Activated CD4-positive, alpha-beta memory T cell treated with anti-CD3 and anti-CD28 coated beads, Interleukin-2, amount 10 ng/mL, durations not matched to agents 7 days and 5 days (primary cell): ENCODE results near the gene TSFM. TPM values are rescaled to one million over a fixed set of nuclear protein-coding genes. Genes with fewer than 3 reads are reported as not detected.

ENCODE experiments used
- CTCF ChIA-PET: fragments of 350-600 bp; sonication (Branson Sonifier 250); formaldehyde crosslinking; loops from one replicate; lab custom pipeline; 2021; ENCODE audit warnings: antibody characterized with exemption, inconsistent platforms; lab: Charles Lee
- POLR2A ChIA-PET: fragments of 350-600 bp; sonication (Branson Sonifier 250); formaldehyde crosslinking; loops from one replicate; lab custom pipeline; 2021; ENCODE audit warnings: antibody characterized with exemption; lab: Charles Lee
- DNase-seq: peaks from one replicate; pipeline ENCODE4 v3.0.0-alpha.2; 2020
- H3K27ac Mint-ChIP-seq: one replicate; pipeline ENCODE4 v1.8.0; 2021; ENCODE audit warnings: mild to moderate bottlenecking, mixed read lengths
- H3K27me3 Mint-ChIP-seq: one replicate; pipeline ENCODE4 v1.8.0; 2021; ENCODE audit warnings: mixed read lengths
- H3K36me3 Mint-ChIP-seq: one replicate; pipeline ENCODE4 v1.8.0; 2021; ENCODE audit warnings: low read depth, mixed read lengths
- H3K4me1 Mint-ChIP-seq: one replicate; pipeline ENCODE4 v1.8.0; 2021; ENCODE audit warnings: mixed read lengths
- H3K4me3 Mint-ChIP-seq: one replicate; pipeline ENCODE4 v1.8.0; 2021; ENCODE audit warnings: mild to moderate bottlenecking, mixed read lengths
- H3K9me3 Mint-ChIP-seq: one replicate; pipeline ENCODE4 v1.8.0; 2021; ENCODE audit warnings: mixed read lengths
- total RNA-seq, 2 experiments: library from RNA; stranded (reverse); gene quantifications; one replicate each; pipeline ENCODE4 v1.2.3, GENCODE V29; 2021

The TSFM gene
- total RNA-seq, 2 experiments from 2014 or later, result 28.9 to 31.5 TPM

DNA sequence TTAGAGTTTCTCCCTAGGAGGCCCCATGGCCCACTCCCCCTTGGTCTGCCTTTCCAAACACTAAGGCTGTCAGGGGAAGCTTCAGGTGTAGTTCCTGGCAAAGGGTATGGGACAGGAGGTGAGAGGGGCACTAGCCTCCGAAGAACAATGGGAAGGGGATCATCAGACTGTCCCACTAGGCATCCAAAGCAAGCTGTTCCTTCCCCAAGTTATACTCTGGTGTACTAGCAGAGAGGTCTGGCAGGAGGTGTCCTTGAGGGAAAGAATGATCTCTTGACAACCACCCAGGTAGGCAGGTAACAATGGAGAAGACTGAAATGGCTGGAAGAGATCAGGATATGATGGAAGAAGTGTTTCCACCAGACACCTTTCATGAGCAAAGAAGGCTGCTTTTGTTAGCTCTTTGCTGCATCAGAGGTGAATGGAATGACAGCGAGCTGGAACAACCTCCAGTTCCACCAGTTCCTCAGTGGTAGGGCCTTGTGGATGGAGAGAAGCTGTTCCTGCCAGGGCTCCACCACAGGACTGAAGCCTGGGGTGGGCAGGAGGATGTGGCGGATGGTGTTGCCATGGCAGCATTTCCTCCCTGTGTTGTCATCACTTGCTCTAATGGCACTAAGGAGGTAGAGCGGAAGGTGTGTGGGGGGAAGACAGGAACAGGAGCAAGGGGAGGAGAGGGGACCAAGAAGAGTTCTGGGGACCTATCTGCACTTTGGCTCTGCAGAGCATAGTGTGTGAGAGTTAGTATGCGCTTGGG lies 41.8 kb upstream of the TSFM start:
- POLR2A ChIA-PET, result interaction anchor here (0.6 to 3.3 kb wide), 17 partner anchors 10 to 263 kb away, joined by 3 to 27 read pairs (median 5); partner anchors contain the start of genes CDK4, DDIT3, METTL1 and OS9
- Mint-ChIP-seq H3K4me1 (peaks cover 58% of the 10 kb centered on the region), H3K36me3 (peaks cover 32% of the 10 kb centered on the region), H3K27ac (peak overlapping the region; percentile 89), H3K9me3 (no peaks in the 10 kb centered on the region), H3K4me3 (peak overlapping the region; percentile 83), H3K27me3 (no peaks in the 10 kb centered on the region)
- CTCF ChIA-PET, result interaction anchor here (0.8 to 2.5 kb wide), 18 partner anchors 9 to 282 kb away, joined by 3 to 16 read pairs (median 4); partner anchors contain the start of genes CDK4, EEF1AKMT3, GLI1 and METTL1
- peak; percentile 92 for DNase-seq

DNA sequence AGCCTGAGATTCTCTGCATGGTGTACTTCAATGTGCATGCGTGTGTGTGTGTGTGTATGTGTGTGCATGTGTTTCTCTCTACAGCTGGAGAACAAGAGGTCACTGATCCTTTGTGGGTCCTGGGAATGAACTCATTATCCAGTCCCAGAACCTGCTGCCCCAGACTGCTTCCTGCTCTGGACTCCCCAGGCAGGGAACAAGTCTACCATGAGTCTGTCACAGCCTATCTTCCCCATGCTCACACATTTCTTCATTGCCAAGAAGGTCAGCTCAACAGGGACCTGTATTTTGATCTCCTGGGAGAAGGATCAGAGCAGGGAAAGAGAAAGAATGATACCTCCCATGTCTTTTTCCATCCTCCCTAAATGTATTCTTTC lies 41.2 kb upstream of the TSFM start:
- peak overlapping the region; percentile 89 for H3K27ac Mint-ChIP-seq
- H3K27me3 Mint-ChIP-seq, result no peaks in the 10 kb centered on the region
- POLR2A ChIA-PET, result interaction anchor here (0.7 to 3.3 kb wide), 18 partner anchors 9 to 264 kb away, joined by 3 to 27 read pairs (median 5); partner anchors contain the start of genes CDK4, DDIT3, METTL1 and OS9
- H3K4me1 Mint-ChIP-seq, result peaks cover 62% of the 10 kb centered on the region
- DNase-seq, result no peak
- H3K4me3 Mint-ChIP-seq, result peak overlapping the region; percentile 83
- peaks cover 33% of the 10 kb centered on the region for H3K36me3 Mint-ChIP-seq
- CTCF ChIA-PET, result interaction anchor here (0.8 to 2.5 kb wide), 18 partner anchors 9 to 283 kb away, joined by 3 to 16 read pairs (median 4); partner anchors contain the start of genes CDK4, EEF1AKMT3, GLI1 and METTL1
- no peaks in the 10 kb centered on the region for H3K9me3 Mint-ChIP-seq

DNA sequence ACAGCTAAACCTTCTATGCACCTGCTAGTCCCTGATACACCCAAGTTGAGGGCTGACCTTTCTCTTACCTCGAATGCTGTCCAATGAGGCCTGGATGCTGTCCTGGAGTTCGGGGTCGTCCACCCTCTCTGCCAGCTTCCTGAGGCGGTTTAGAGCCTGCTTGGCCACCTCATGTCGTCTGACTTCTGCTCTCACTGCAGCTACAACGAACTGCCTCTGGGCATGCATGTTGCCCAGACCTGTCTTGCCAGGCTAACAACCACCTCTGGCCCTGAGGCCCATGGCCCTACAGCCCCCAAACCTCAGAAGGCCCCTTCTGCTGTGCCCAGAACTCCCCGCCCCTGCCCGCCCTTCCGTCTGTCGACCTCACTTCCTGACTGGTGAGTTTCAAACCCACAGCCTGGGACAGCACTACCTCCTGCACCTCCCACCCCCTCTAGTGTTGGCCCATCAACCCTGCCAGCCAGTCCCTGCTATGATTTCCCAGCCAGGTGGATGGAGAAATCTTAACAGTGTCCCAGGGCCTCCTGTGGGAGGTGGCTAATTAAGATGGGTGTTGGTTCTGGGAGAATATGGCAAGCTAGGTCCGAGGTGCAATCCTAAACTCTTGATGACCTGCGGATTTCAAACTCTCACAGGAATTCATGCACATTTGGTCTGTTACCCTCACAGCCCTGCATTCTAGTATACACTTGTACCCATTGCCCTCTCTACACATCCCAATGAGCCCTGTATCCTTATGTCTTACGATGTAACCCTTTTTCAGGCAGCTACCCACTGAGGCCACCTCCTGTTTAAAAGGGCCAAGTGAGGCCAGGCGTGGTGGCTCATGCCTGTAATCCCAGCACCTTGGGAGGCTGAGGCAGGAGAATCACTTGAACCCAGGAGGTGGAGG lies 40.5 kb upstream of the TSFM start:
- peak; percentile 88 for DNase-seq
- Mint-ChIP-seq H3K36me3 (peaks cover 33% of the 10 kb centered on the region), H3K4me1 (peaks cover 61% of the 10 kb centered on the region), H3K27me3 (no peaks in the 10 kb centered on the region), H3K27ac (peak overlapping the region; percentile 89), H3K9me3 (no peaks in the 10 kb centered on the region), H3K4me3 (peak overlapping the region; percentile 83)
- POLR2A ChIA-PET, result interaction anchor here (0.7 to 3.3 kb wide), 16 partner anchors 8 to 221 kb away, joined by 3 to 27 read pairs (median 5); partner anchors contain the start of genes CDK4, DDIT3, METTL1 and OS9
- CTCF ChIA-PET, result interaction anchor here (0.9 to 2.5 kb wide), 17 partner anchors 8 to 283 kb away, joined by 3 to 16 read pairs (median 4); partner anchors contain the start of genes CDK4, EEF1AKMT3, GLI1 and METTL1

DNA sequence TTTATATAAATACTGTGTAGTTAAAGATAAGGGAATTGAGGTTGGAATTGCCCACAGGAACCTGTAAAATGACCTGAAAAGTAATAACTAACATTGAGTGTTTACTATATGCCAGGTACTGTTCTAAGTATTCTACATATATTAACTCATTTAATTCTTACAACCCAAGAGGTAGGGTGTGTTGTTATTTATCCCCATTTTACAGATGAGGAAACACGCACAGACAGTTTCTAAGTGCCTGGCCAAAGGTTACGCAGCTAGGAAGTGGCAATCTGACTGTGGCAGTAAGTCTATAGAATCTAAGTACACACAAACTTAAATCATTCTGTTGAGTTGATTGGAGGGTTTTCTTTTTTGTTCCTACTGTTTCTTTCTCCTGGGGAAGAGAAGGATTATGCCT lies 38.8 kb upstream of the TSFM start:
- H3K4me1 Mint-ChIP-seq, result peaks cover 63% of the 10 kb centered on the region
- no peaks in the 10 kb centered on the region for H3K9me3 Mint-ChIP-seq
- H3K27me3 Mint-ChIP-seq, result no peaks in the 10 kb centered on the region
- ChIA-PET CTCF (interaction anchor here (2.4 kb wide), 2 partner anchors 13 to 16 kb away, joined by 8 to 15 read pairs; no protein-coding TSS in a partner anchor), POLR2A (interaction anchor here (0.8 to 2.9 kb wide), 5 partner anchors 12 to 283 kb away, joined by 3 to 11 read pairs (median 5); partner anchors contain the start of genes EEF1AKMT3, MARCHF9, METTL1 and OS9)
- peak overlapping the region; percentile 93 for H3K27ac Mint-ChIP-seq
- peak overlapping the region; percentile 77 for H3K4me3 Mint-ChIP-seq
- no peak for DNase-seq
- peaks cover 44% of the 10 kb centered on the region for H3K36me3 Mint-ChIP-seq

DNA sequence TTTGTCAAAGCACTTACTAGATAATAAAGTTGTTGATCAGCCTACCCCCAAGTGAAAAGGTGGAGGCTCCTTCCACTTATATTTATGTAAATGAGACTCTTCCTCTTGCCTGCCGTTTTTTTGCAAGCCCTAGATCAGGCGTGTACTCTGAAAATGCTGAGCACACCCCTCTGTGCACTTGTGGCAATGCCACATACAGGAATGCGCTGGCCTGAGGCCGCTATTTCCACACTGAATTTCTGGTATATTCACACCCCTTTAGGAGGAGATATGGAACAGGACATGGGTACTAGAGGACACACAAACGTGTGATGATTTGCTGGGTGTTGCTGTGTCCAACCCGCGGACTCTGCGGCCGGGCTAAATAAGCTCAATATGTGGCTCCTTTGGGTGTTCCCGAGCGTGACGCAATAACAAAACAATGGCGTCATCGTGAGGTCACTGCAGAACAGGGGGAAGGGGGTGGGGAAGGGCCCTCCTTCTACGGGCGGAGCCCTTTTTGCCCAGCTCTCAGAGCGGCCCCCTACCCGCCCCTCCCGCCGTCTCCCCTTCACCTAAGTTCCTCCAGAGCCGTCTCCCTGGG lies 38.3 kb upstream of the TSFM start:
- no peaks in the 10 kb centered on the region for H3K9me3 Mint-ChIP-seq
- peaks cover 45% of the 10 kb centered on the region for H3K36me3 Mint-ChIP-seq
- peak overlapping the region; percentile 93 for H3K27ac Mint-ChIP-seq
- H3K4me3 Mint-ChIP-seq, result peak overlapping the region; percentile 77
- peak; percentile 85 for DNase-seq
- ChIA-PET CTCF (interaction anchor here (1.1 to 2.4 kb wide), 4 partner anchors 12 to 160 kb away, joined by 3 to 15 read pairs (median 10); partner anchors contain the start of gene PIP4K2C), POLR2A (interaction anchor here (0.6 to 2.9 kb wide), 17 partner anchors 10 to 284 kb away, joined by 3 to 11 read pairs (median 4); partner anchors contain the start of genes DDIT3, EEF1AKMT3, MARCHF9 and METTL1)
- peaks cover 60% of the 10 kb centered on the region for H3K4me1 Mint-ChIP-seq
- H3K27me3 Mint-ChIP-seq, result no peaks in the 10 kb centered on the region

DNA sequence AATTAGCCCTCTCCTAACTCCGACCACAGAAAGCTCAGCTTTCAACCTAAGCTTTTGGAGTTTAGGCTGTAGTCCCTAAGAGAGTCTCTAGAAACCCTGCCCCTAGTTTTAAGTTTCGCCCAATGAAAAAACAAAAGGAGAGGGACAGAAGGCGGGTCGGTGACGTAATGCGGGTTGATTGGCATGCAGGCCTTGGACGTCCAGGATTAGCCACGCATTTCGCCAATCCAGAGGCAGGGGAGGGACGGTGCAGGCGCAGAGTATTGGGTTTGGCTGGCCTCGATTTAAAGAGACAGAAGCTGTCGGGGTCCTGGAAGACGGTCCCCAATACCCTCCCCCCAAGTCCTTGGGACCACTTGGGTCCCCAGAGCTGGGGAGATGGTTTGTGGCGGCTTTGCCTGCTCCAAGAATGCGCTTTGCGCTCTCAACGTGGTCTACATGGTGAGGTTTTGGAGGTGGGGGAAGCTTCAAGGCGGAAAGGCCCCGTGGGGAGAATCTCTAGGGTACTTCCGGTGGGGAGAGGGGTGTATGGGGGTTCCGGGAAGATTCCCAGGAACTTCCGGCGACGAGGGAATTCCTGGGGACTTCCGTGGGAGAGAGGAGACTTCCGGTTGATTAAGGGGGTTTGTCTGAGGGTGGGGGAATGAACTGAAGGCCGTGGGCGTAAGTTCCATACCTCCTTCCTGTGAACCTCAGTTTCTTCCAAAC lies 37.7 kb upstream of the TSFM start, which contains the start of gene TSPAN31:
TSPAN31 (plus strand) TSS at position 263 of the 708 bp plus-strand sequence; CDS start at position 379, 116 bp downstream.
- H3K4me3 Mint-ChIP-seq, result peak within 1 kb of the TSS; percentile 77
- peak; percentile 97 for DNase-seq
- H3K9me3 Mint-ChIP-seq, result no peaks in the 10 kb centered on the region
- CTCF ChIA-PET, result interaction anchor here (1.1 to 2.4 kb wide), 4 partner anchors 12 to 161 kb away, joined by 3 to 15 read pairs (median 10); partner anchors contain the start of gene PIP4K2C
- H3K27me3 Mint-ChIP-seq, result no peaks in the 10 kb centered on the region
- POLR2A ChIA-PET, result interaction anchor here (0.6 to 2.9 kb wide), 18 partner anchors 9 to 284 kb away, joined by 3 to 11 read pairs (median 4); partner anchors contain the start of genes DDIT3, EEF1AKMT3, MARCHF9 and METTL1
- peak within 1 kb of the TSS; percentile 93 for H3K27ac Mint-ChIP-seq
- peaks cover 42% of the 10 kb centered on the region for H3K36me3 Mint-ChIP-seq
- H3K4me1 Mint-ChIP-seq, result peaks cover 53% of the 10 kb centered on the region

DNA sequence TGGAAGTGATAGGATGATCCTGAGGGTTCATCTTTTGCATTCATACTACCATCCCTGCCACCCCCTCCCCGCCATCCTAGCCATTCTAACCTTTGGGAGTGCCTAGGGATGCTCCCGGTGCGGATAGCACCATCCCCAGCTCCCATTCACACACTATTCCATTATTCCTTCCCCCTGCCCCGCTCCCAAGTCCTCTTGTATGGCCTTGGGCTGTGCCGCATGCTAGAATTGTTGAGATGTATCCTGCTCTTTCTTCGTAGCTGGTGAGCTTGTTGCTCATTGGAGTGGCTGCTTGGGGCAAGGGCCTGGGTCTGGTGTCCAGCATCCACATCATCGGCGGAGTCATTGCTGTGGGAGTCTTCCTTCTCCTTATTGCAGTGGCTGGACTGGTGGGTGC lies 37.1 kb upstream of the TSFM start:
- Mint-ChIP-seq H3K4me1 (peaks cover 55% of the 10 kb centered on the region), H3K9me3 (no peaks in the 10 kb centered on the region), H3K36me3 (peaks cover 46% of the 10 kb centered on the region), H3K4me3 (peak overlapping the region; percentile 77), H3K27ac (peak overlapping the region; percentile 93), H3K27me3 (no peaks in the 10 kb centered on the region)
- ChIA-PET CTCF (interaction anchor here (2.2 to 2.4 kb wide), 3 partner anchors 11 to 162 kb away, joined by 8 to 15 read pairs (median 12); no protein-coding TSS in a partner anchor), POLR2A (interaction anchor here (0.8 to 2.9 kb wide), 13 partner anchors 9 to 225 kb away, joined by 3 to 11 read pairs (median 5); partner anchors contain the start of genes DDIT3, EEF1AKMT3, MARCHF9 and METTL1)
- no peak for DNase-seq

DNA sequence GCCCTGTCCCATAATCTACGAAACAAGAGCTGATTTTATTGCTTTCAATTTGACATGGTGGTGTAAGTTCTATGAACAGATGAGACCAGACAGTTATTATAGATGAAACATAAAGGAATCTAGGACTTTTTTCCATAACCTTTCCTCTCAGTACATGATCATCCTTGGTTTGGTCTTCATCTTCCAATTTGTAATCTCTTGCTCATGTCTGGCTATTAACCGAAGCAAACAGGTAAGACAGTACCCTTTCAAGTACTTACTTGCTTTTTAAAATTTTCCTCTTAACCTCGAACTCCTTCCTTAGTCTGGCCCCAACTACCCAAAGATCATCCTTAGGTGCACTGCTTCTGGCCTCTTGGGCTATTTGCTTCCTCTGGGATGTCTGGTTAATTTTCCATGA lies 36.6 kb upstream of the TSFM start:
- Mint-ChIP-seq H3K4me1 (peaks cover 55% of the 10 kb centered on the region), H3K4me3 (peak overlapping the region; percentile 77), H3K36me3 (peaks cover 44% of the 10 kb centered on the region), H3K27ac (peak overlapping the region; percentile 93), H3K27me3 (no peaks in the 10 kb centered on the region), H3K9me3 (no peaks in the 10 kb centered on the region)
- ChIA-PET POLR2A (interaction anchor here (1.1 to 2.9 kb wide), 4 partner anchors 10 to 155 kb away, joined by 4 to 11 read pairs (median 6); partner anchors contain the start of genes EEF1AKMT3, MARCHF9, METTL1 and PIP4K2C), CTCF (interaction anchor here (2.2 to 2.4 kb wide), 2 partner anchors 10 to 162 kb away, joined by 12 to 15 read pairs; no protein-coding TSS in a partner anchor)
- DNase-seq, result no peak

DNA sequence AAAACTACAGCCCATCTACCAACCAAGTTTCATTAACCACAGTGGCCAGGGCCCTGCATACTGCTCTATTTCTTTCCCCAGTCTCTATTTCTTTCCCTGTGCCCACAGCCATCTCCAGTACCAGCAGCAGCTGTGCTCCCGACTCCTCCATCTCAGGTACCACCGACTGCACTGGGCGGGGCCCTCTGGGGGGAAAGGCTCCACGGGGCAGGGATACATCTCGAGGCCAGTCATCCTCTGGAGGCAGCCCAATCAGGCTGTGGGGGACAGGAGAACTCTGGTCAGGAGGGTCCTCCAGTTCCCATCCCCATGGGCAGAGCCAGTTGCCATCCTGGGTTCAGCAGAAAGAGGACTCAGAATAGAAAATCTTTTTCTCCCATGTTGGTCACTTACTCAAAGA lies 33.5 kb upstream of the TSFM start:
- ChIA-PET POLR2A (no interaction called here), CTCF (interaction anchor here (1.2 kb wide), 1 partner anchor 8 kb away, joined by 5 read pairs; no protein-coding TSS in a partner anchor)
- H3K27me3 Mint-ChIP-seq, result no peaks in the 10 kb centered on the region
- H3K4me3 Mint-ChIP-seq, result no peak overlapping the region
- H3K9me3 Mint-ChIP-seq, result no peaks in the 10 kb centered on the region
- no peak for DNase-seq
- H3K4me1 Mint-ChIP-seq, result peaks cover 66% of the 10 kb centered on the region
- H3K27ac Mint-ChIP-seq, result no peak overlapping the region
- peaks cover 49% of the 10 kb centered on the region for H3K36me3 Mint-ChIP-seq

DNA sequence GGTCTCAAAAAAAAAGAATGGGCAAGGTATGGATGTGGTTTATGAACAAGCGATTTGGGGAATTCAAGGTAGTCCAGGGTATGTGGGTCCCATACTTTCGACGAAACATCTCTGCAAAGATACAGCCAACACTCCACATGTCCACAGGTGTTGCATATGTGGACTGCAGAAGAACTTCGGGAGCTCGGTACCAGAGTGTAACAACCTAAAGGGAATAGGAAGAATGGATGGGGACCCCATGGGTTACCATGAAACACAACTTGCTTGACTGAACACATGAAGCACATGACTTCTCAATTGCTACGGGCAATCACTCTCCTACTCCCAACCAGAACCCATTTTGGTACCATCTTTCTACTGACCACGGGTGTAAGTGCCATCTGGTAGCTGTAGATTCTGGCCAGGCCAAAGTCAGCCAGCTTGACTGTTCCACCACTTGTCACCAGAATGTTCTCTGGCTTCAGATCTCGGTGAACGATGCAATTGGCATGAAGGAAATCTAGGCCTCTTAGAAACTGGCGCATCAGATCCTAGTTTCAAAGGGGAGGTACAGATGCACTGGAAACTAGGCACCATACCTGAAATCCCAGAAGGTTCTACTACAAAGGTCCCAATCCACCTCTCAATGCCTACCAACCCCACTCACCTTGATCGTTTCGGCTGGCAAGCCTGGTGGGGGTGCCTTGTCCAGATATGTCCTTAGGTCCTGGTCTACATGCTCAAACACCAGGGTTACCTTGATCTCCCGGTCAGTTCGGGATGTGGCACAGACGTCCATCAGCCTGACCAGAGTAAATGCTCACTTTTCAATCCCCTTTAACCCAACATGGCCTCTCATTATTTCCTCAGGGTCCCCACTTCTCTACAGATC lies 31.8 kb upstream of the TSFM start:
- peaks cover 46% of the 10 kb centered on the region for H3K36me3 Mint-ChIP-seq

More for the DNA sequence above, 31.8 kb upstream of the TSFM start:
- Mint-ChIP-seq H3K9me3 (no peaks in the 10 kb centered on the region), H3K27ac (peak overlapping the region; percentile 74), H3K4me3 (peak overlapping the region; percentile 95), H3K27me3 (peaks cover 3% of the 10 kb centered on the region), H3K4me1 (peaks cover 58% of the 10 kb centered on the region)
- CTCF ChIA-PET, result interaction anchor here (1.5 kb wide), 1 partner anchor 9 kb away, joined by 9 read pairs; no protein-coding TSS in a partner anchor
- DNase-seq, result no peak
- POLR2A ChIA-PET, result interaction anchor here (0.9 to 1.6 kb wide), 2 partner anchors 9 to 17 kb away, joined by 3 to 8 read pairs; no protein-coding TSS in a partner anchor
